Nephron progenitor cell (in vitro differentiated cells): ENCODE data around the gene PRKG1.

Experiments
- DNase-seq: peaks from one replicate; pipeline ENCODE4 v3.0.0; 2021
- H3K27ac Mint-ChIP-seq: 2 replicates; pipeline ENCODE4 v1.8.0; 2021; ENCODE audit warnings: mild to moderate bottlenecking, moderate library complexity, mixed read lengths
- H3K27me3 Mint-ChIP-seq: 2 replicates; pipeline ENCODE4 v1.8.0; 2021; ENCODE audit warnings: mild to moderate bottlenecking, low read depth, mixed read lengths; ENCODE audit not compliant: poor library complexity
- H3K36me3 Mint-ChIP-seq: 2 replicates; pipeline ENCODE4 v1.8.0; 2021; ENCODE audit warnings: low read depth, mixed read lengths
- H3K4me1 Mint-ChIP-seq: 2 replicates; pipeline ENCODE4 v1.8.0; 2021; ENCODE audit warnings: mixed read lengths
- H3K4me3 Mint-ChIP-seq: 2 replicates; pipeline ENCODE4 v1.8.0; 2021; ENCODE audit warnings: mild to moderate bottlenecking, moderate library complexity, mixed read lengths
- H3K9me3 Mint-ChIP-seq: 2 replicates; pipeline ENCODE4 v1.8.0; 2021; ENCODE audit warnings: mild to moderate bottlenecking, moderate library complexity, mixed read lengths
- CTCF ChIP-seq: fragments of 200-600 bp; sonication (generic); IDR thresholded peaks from 2 replicates; pipeline ENCODE4 v1.5.0; 2021; ENCODE audit warnings: antibody characterized with exemption

PRKG1 gene

GRCh38 chr10:52314822-52315552, 1240.7 kb downstream of the PRKG1 start:
- H3K4me3 Mint-ChIP-seq: peak overlapping the region; percentile 99
- no peaks in the 10 kb centered on the region for H3K27me3 Mint-ChIP-seq
- no peaks in the 10 kb centered on the region for H3K9me3 Mint-ChIP-seq
- peaks cover 76% of the 10 kb centered on the region for H3K4me1 Mint-ChIP-seq
- H3K36me3 Mint-ChIP-seq: no peaks in the 10 kb centered on the region
- peak; percentile 47 for DNase-seq
- no peak for TF ChIP-seq CTCF
- H3K27ac Mint-ChIP-seq: peak overlapping the region; percentile 91

- DNase-seq: no peak
- no peak for TF ChIP-seq CTCF
- H3K9me3 Mint-ChIP-seq: no peaks in the 10 kb centered on the region
- peak overlapping the region; percentile 99 for H3K4me3 Mint-ChIP-seq
- H3K36me3 Mint-ChIP-seq: no peaks in the 10 kb centered on the region
- no peak overlapping the region for H3K27ac Mint-ChIP-seq
- peaks cover 70% of the 10 kb centered on the region for H3K4me1 Mint-ChIP-seq
- no peaks in the 10 kb centered on the region for H3K27me3 Mint-ChIP-seq
Observed at GRCh38 chr10:52316001-52316400, 1241.7 kb downstream of the PRKG1 start.

- no peak overlapping the region for H3K27ac Mint-ChIP-seq
- no peak for DNase-seq
- no peaks in the 10 kb centered on the region for H3K36me3 Mint-ChIP-seq
- H3K27me3 Mint-ChIP-seq: no peaks in the 10 kb centered on the region
- H3K9me3 Mint-ChIP-seq: no peaks in the 10 kb centered on the region
- H3K4me3 Mint-ChIP-seq: peak overlapping the region; percentile 99
- TF ChIP-seq CTCF: no peak
- H3K4me1 Mint-ChIP-seq: peaks cover 66% of the 10 kb centered on the region
Observed at GRCh38 chr10:52316500-52316899, 1242.2 kb downstream of the PRKG1 start.

GRCh38 chr10:52318136-52318701, 1243.9 kb downstream of the PRKG1 start:
- H3K4me1 Mint-ChIP-seq: peaks cover 49% of the 10 kb centered on the region
- no peaks in the 10 kb centered on the region for H3K36me3 Mint-ChIP-seq
- H3K9me3 Mint-ChIP-seq: no peaks in the 10 kb centered on the region
- no peak for DNase-seq
- no peaks in the 10 kb centered on the region for H3K27me3 Mint-ChIP-seq
- peak overlapping the region; percentile 97 for H3K27ac Mint-ChIP-seq
- no peak for TF ChIP-seq CTCF
- peak overlapping the region; percentile 74 for H3K4me3 Mint-ChIP-seq

GRCh38 chr10:52318822-52319464, 1244.7 kb downstream of the PRKG1 start:
- no peaks in the 10 kb centered on the region for H3K9me3 Mint-ChIP-seq
- no peaks in the 10 kb centered on the region for H3K27me3 Mint-ChIP-seq
- peaks cover 45% of the 10 kb centered on the region for H3K4me1 Mint-ChIP-seq
- no peak for DNase-seq
- H3K4me3 Mint-ChIP-seq: no peak overlapping the region
- TF ChIP-seq CTCF: no peak
- H3K36me3 Mint-ChIP-seq: no peaks in the 10 kb centered on the region
- peak overlapping the region; percentile 97 for H3K27ac Mint-ChIP-seq
